ENCODE measurements around the gene PAK4. TPM values are rescaled to one million over a fixed set of nuclear protein-coding genes. Genes with fewer than 3 reads are reported as not detected.
"Not testable (repeated sequence)": the region's sequence is repeated elsewhere in the genome, so short reads cannot be mapped to it uniquely, and the experiment has no call there.

PAK4 gene
- total RNA-seq, 1 donor from 2014 or later: 7.6 TPM

- no peak for DNase-seq (ENCODE audit: low read depth, low spot score)
Observed at GRCh38 chr19:39130337-39131254, 5.0 kb downstream of the PAK4 start.

GRCh38 chr19:39131255-39131755 lies 5.7 kb downstream of the PAK4 start:
- peak; percentile 11 for DNase-seq (ENCODE audit: low read depth, low spot score)

GRCh38 chr19:39132344-39132969 lies 6.9 kb downstream of the PAK4 start:
- no peak for DNase-seq (ENCODE audit: low read depth, low spot score)

- no peak for DNase-seq (ENCODE audit: low read depth, low spot score)
Observed at GRCh38 chr19:39133431-39134270, 8.1 kb downstream of the PAK4 start.

- DNase-seq (ENCODE audit: low read depth, low spot score): no peak
Observed at GRCh38 chr19:39135701-39136100, 10.1 kb downstream of the PAK4 start.

GRCh38 chr19:39136225-39136940 lies 10.8 kb downstream of the PAK4 start:
- DNase-seq (ENCODE audit: low read depth, low spot score): no peak

- no peak for DNase-seq (ENCODE audit: low read depth, low spot score)
Observed at GRCh38 chr19:39137131-39137530, 11.5 kb downstream of the PAK4 start.

GRCh38 chr19:39138221-39139211 lies 12.9 kb downstream of the PAK4 start:
- no peak for DNase-seq (ENCODE audit: low read depth, low spot score)

GRCh38 chr19:39139305-39139874 lies 13.8 kb downstream of the PAK4 start:
- no peak for DNase-seq (ENCODE audit: low read depth, low spot score)

- no peak for DNase-seq (ENCODE audit: low read depth, low spot score)
Observed at GRCh38 chr19:39139971-39140453, 14.4 kb downstream of the PAK4 start.

- DNase-seq (ENCODE audit: low read depth, low spot score): no peak
Observed at GRCh38 chr19:39140594-39140993, 15.0 kb downstream of the PAK4 start.

- no peak for DNase-seq (ENCODE audit: low read depth, low spot score)
Observed at GRCh38 chr19:39141929-39142328, 16.3 kb downstream of the PAK4 start.

GRCh38 chr19:39142630-39143029 lies 17.0 kb downstream of the PAK4 start:
- DNase-seq (ENCODE audit: low read depth, low spot score): no peak

GRCh38 chr19:39143757-39144289 lies 18.2 kb downstream of the PAK4 start:
- DNase-seq (ENCODE audit: low read depth, low spot score): not testable (repeated sequence)

- DNase-seq (ENCODE audit: low read depth, low spot score): peak; percentile 85
Observed at GRCh38 chr19:39144290-39145071, 18.9 kb downstream of the PAK4 start.

GRCh38 chr19:39145180-39145953 lies 19.8 kb downstream of the PAK4 start:
- no peak for DNase-seq (ENCODE audit: low read depth, low spot score)

- DNase-seq (ENCODE audit: low read depth, low spot score): no peak
Observed at GRCh38 chr19:39146091-39146490, 20.5 kb downstream of the PAK4 start.
